ENCODE data around the gene SLC14A1. TPM values are rescaled to one million over a fixed set of nuclear protein-coding genes. Genes with fewer than 3 reads are reported as not detected.

The SLC14A1 gene
- total and polyA plus RNA-seq, 2 of the 8 experiments (the other 6 are each of a cell fraction or from before 2014, with no cell fraction given) = 0.18 TPM; not detected in 1

- Histone ChIP-seq H2BK120ac (replicated peaks; ENCODE audit: low read depth, low read length) (no peak overlapping the region), H4K20me1 (replicated peaks in 1 of 2; ENCODE audit: control insufficient read depth in 1 of 2, insufficient read depth in 2 of 2, low read length in 2 of 2) (no peaks in the 10 kb centered on the region), H3K18ac (ENCODE audit: extremely low read depth, low read length) (no peak overlapping the region), H3K4me1 (replicated peaks in 1 of 4; ENCODE audit: control insufficient read depth in 3 of 4, insufficient read depth in 4 of 4, low read length in 3 of 4) (no peaks in the 10 kb centered on the region), H2BK20ac (ENCODE audit: low read length) (no peak overlapping the region), H3K79me1 (ENCODE audit: low read depth, low read length) (no peaks in the 10 kb centered on the region), H4K8ac (ENCODE audit: extremely low read depth, insufficient read depth, low read length) (no peak overlapping the region), H3K4me2 (ENCODE audit: insufficient read depth in 1 of 2, low read depth in 2 of 2, low read length in 2 of 2) (no peak overlapping the region), H3K9me3 (ENCODE audit: insufficient read depth in 2 of 2, low read depth in 1 of 2, low read length in 1 of 2) (no peaks in the 10 kb centered on the region), H3K23ac (ENCODE audit: insufficient read length) (no peak overlapping the region), H3K27ac (ENCODE audit: low read depth, low read length) (no peak overlapping the region), H3K4ac (replicated peaks; ENCODE audit: insufficient read length, low read depth, low read length) (no peak overlapping the region), H3K79me2 (ENCODE audit: control insufficient read depth in 1 of 2, insufficient read depth in 2 of 2, low read length in 2 of 2) (no peaks in the 10 kb centered on the region), H2BK15ac (ENCODE audit: low read length) (no peak overlapping the region), H4K91ac (replicated peaks; ENCODE audit: insufficient read length, low read length) (no peak overlapping the region), H3K36me3 (ENCODE audit: control insufficient read depth in 2 of 4, insufficient read depth in 4 of 4, low read length in 3 of 4) (no peaks in the 10 kb centered on the region), H2BK5ac (ENCODE audit: low read depth, low read length) (no peak overlapping the region), H3K56ac (replicated peaks; ENCODE audit: insufficient read length, low read depth, low read length) (no peak overlapping the region), H3K14ac (ENCODE audit: insufficient read length) (no peak overlapping the region), H3K27me3 (replicated peaks in 1 of 4; ENCODE audit: control insufficient read depth in 3 of 4, extremely low read depth in 1 of 4, insufficient read depth in 3 of 4, low read length in 3 of 4) (no peaks in the 10 kb centered on the region; a peak in 1 of 7 replicates), H4K5ac (ENCODE audit: insufficient read length, low read depth, low read length) (no peak overlapping the region), H2BK12ac (ENCODE audit: low read depth, low read length) (0 out of 2 replicates have a peak overlapping the region, but pooled peaks have one; percentile 9), H2AFZ (ENCODE audit: low read length) (no peak overlapping the region), H3K4me3 (ENCODE audit: extremely low read depth in 1 of 4, insufficient read depth in 2 of 4, low read depth in 3 of 4, low read length in 4 of 4) (no peak overlapping the region), H3K9ac (replicated peaks in 1 of 4; ENCODE audit: extremely low read depth in 1 of 4, low read depth in 3 of 4, low read length in 3 of 4) (no peak overlapping the region), H3K23me2 (ENCODE audit: low read depth, low read length) (no peaks in the 10 kb centered on the region), H2AK5ac (ENCODE audit: low read depth, low read length) (no peak overlapping the region)
- CTCF ChIA-PET (ENCODE audit: partially characterized antibody) = interaction anchor here (0.7 to 2.5 kb wide), 6 partner anchors 8 to 131 kb away, joined by 3 to 11 read pairs (median 4); no protein-coding TSS in a partner anchor
- POLR2A ChIA-PET (ENCODE audit: partially characterized antibody) = interaction anchor here (0.8 kb wide), 1 partner anchor 25 kb away, joined by 4 read pairs; no protein-coding TSS in a partner anchor
- TF ChIP-seq SP1 (IDR thresholded peaks at IDR 0.05; ENCODE audit: low read depth, low read length) (no peak), HDAC2 (IDR thresholded peaks at IDR 0.05; ENCODE audit: borderline replicate concordance in 1 of 2, low read depth in 2 of 2, low read length in 2 of 2) (no peak), BRCA1 (IDR thresholded peaks at IDR 0.05; ENCODE audit: low read depth, low read length) (no peak), GABPA (IDR thresholded peaks at IDR 0.05; ENCODE audit: borderline replicate concordance, insufficient read depth, low read length) (no peak), BCL11A (IDR thresholded peaks at IDR 0.05; ENCODE audit: low read depth in 2 of 2, low read length in 2 of 2) (no peak), CTBP2 (IDR thresholded peaks at IDR 0.05; ENCODE audit: borderline replicate concordance, insufficient read depth, insufficient read length, low read length) (no peak), TEAD4 (IDR thresholded peaks at IDR 0.05; ENCODE audit: low read depth, low read length) (no peak), SP2 (IDR thresholded peaks at IDR 0.05; ENCODE audit: low read length) (no peak)
- TF ChIP-seq, protein P1, sequence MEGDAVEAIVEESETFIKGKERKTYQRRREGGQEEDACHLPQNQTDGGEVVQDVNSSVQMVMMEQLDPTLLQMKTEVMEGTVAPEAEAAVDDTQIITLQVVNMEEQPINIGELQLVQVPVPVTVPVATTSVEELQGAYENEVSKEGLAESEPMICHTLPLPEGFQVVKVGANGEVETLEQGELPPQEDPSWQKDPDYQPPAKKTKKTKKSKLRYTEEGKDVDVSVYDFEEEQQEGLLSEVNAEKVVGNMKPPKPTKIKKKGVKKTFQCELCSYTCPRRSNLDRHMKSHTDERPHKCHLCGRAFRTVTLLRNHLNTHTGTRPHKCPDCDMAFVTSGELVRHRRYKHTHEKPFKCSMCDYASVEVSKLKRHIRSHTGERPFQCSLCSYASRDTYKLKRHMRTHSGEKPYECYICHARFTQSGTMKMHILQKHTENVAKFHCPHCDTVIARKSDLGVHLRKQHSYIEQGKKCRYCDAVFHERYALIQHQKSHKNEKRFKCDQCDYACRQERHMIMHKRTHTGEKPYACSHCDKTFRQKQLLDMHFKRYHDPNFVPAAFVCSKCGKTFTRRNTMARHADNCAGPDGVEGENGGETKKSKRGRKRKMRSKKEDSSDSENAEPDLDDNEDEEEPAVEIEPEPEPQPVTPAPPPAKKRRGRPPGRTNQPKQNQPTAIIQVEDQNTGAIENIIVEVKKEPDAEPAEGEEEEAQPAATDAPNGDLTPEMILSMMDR (IDR thresholded peaks at IDR 0.05; ENCODE audit: control extremely low read depth in 1 of 3, insufficient read depth in 1 of 3, low read depth in 1 of 3, low read length in 3 of 3) = no peak
- 84% methylated on average over 6 of the region's 6 CpGs; no CpG with 5 or more reads in 1 of the 2 experiments for WGBS, 2 experiments (ENCODE audit: extremely low coverage in 1 of 2, insufficient coverage in 1 of 2, insufficient read length in 1 of 2, insufficient replicate concordance in 2 of 2, low coverage in 1 of 2, low lambda C conversion rate in 2 of 2, missing lambda C conversion rate in 1 of 2)
- DNase-seq (ENCODE audit: low read depth in 1 of 2, low spot score in 2 of 2) (no peak), FAIRE-seq (no peak)
These were observed 26.1 kb downstream of the SLC14A1 start for GRCh38 chr18:45749918-45750689.
